GM18519 (cell line): Measurements from ENCODE around the gene CEBPE.

Experiments used
- ATAC-seq: cut with Tn5 transposase; IDR thresholded peaks from one replicate; pipeline ENCODE4 v1.9.1; 2021; ENCODE audit warnings: mild to moderate bottlenecking, moderate library complexity; ENCODE audit not compliant: unreplicated experiment, low FRiP score

The CEBPE gene

GRCh38 chr14:23089498-23090253, 29.4 kb downstream of the CEBPE start:
- no peak for ATAC-seq

GRCh38 chr14:23086565-23086964, 32.5 kb downstream of the CEBPE start:
- ATAC-seq: no peak

GRCh38 chr14:23085458-23085857, 33.6 kb downstream of the CEBPE start:
- no peak for ATAC-seq

- no peak for ATAC-seq
These were observed 38.6 kb downstream of the CEBPE start for GRCh38 chr14:23080474-23080873.

- no peak for ATAC-seq
These were observed 39.3 kb downstream of the CEBPE start for GRCh38 chr14:23079716-23080115.

- ATAC-seq: no peak
These were observed 40.4 kb downstream of the CEBPE start for GRCh38 chr14:23078692-23079116.

GRCh38 chr14:23077962-23078361, 41.1 kb downstream of the CEBPE start:
- ATAC-seq: no peak

- ATAC-seq: no peak
These were observed 42.2 kb downstream of the CEBPE start for GRCh38 chr14:23076785-23077408.

GRCh38 chr14:23074906-23075305, 44.1 kb downstream of the CEBPE start:
- no peak for ATAC-seq

- no peak for ATAC-seq
These were observed 47.0 kb downstream of the CEBPE start for GRCh38 chr14:23071921-23072539.

- ATAC-seq: peak; percentile 65
These were observed 47.7 kb downstream of the CEBPE start for GRCh38 chr14:23071244-23071920.

GRCh38 chr14:23070262-23071129, 48.6 kb downstream of the CEBPE start:
- ATAC-seq: no peak

- ATAC-seq: no peak
These were observed 49.6 kb downstream of the CEBPE start for GRCh38 chr14:23069413-23069806.

GRCh38 chr14:23068789-23069412, 50.2 kb downstream of the CEBPE start:
- peak; percentile 60 for ATAC-seq

- ATAC-seq: no peak
These were observed 50.9 kb downstream of the CEBPE start for GRCh38 chr14:23067847-23068788.
